Vagina (tissue), 2 donors: ENCODE results near the gene ORM2.

Experiments
- POLR2A ChIP-seq, 2 donors: fragments of 450-650 bp; IDR thresholded peaks; one replicate each; pipeline ENCODE4 v1.6.1; 2017; ENCODE audit warnings: antibody characterized with exemption in 2 of 2, mild to moderate bottlenecking in 2 of 2, moderate library complexity in 2 of 2
- TF ChIP-seq, protein P1 (sequence below), 3 experiments: fragments of 450-650 bp in 2 of 3; fragments of 200-600 bp in 1 of 3; sonication (generic) in 1 of 3; IDR thresholded peaks; one replicate each; pipeline ENCODE4 v1.5.1; 2017 to 2019; ENCODE audit warnings: antibody characterized with exemption in 3 of 3, mild to moderate bottlenecking in 2 of 3, moderate library complexity in 2 of 3

GRCh38 chr9:114363424-114363823 lies 33.8 kb downstream of the ORM2 start:
- TF ChIP-seq, protein P1, sequence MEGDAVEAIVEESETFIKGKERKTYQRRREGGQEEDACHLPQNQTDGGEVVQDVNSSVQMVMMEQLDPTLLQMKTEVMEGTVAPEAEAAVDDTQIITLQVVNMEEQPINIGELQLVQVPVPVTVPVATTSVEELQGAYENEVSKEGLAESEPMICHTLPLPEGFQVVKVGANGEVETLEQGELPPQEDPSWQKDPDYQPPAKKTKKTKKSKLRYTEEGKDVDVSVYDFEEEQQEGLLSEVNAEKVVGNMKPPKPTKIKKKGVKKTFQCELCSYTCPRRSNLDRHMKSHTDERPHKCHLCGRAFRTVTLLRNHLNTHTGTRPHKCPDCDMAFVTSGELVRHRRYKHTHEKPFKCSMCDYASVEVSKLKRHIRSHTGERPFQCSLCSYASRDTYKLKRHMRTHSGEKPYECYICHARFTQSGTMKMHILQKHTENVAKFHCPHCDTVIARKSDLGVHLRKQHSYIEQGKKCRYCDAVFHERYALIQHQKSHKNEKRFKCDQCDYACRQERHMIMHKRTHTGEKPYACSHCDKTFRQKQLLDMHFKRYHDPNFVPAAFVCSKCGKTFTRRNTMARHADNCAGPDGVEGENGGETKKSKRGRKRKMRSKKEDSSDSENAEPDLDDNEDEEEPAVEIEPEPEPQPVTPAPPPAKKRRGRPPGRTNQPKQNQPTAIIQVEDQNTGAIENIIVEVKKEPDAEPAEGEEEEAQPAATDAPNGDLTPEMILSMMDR (IDR thresholded peaks at IDR 0.05): no peak
- TF ChIP-seq POLR2A (IDR thresholded peaks at IDR 0.05): no peak
